Liver (tissue), 9 donors: ENCODE measurements around the gene RASGRF2. TPM values are rescaled to one million over a fixed set of nuclear protein-coding genes. Genes with fewer than 3 reads are reported as not detected.

Experiments
- DNase-seq: peaks from one replicate; pipeline ENCODE4 v3.0.0-alpha.2; 2017; ENCODE audit warnings: low spot score
- H3K27ac ChIP-seq, 2 donors: one replicate each; pipeline ENCODE4 v1.7.0; 2013; ENCODE audit warnings: inconsistent platforms in 2 of 2, low read length in 2 of 2, control low read depth in 1 of 2, low read depth in 1 of 2, mild to moderate bottlenecking in 1 of 2
- H3K27me3 ChIP-seq, 4 donors: one replicate each; pipeline versions ENCODE4 v1.6.1 to v1.7.0; 2013; ENCODE audit warnings: low read length in 3 of 4, inconsistent platforms in 1 of 4, mild to moderate bottlenecking in 1 of 4, moderate library complexity in 1 of 4; ENCODE audit not compliant: control insufficient read depth in 4 of 4, insufficient read depth in 4 of 4
- H3K36me3 ChIP-seq, 4 donors: one replicate each; pipeline versions ENCODE4 v1.6.1 to v1.7.0; 2013; ENCODE audit warnings: low read length in 3 of 4, mild to moderate bottlenecking in 3 of 4, low read depth in 1 of 4, moderate library complexity in 1 of 4; ENCODE audit not compliant: control insufficient read depth in 4 of 4, insufficient read depth in 3 of 4
- H3K4me1 ChIP-seq, 4 donors: one replicate each; pipeline versions ENCODE4 v1.6.1 to v1.7.0; 2013; ENCODE audit warnings: low read length in 3 of 4, mild to moderate bottlenecking in 3 of 4, moderate library complexity in 1 of 4; ENCODE audit not compliant: control insufficient read depth in 4 of 4, insufficient read depth in 4 of 4
- H3K4me3 ChIP-seq, 3 donors: one replicate each; pipeline versions ENCODE4 v1.6.1 to v1.7.0; 2013; ENCODE audit warnings: low read length in 3 of 3, control low read depth in 1 of 3, low read depth in 1 of 3, mild to moderate bottlenecking in 1 of 3
- H3K9ac ChIP-seq, 2 donors: one replicate each; pipeline ENCODE4 v1.7.0; 2013; ENCODE audit warnings: low read length in 2 of 2, mild to moderate bottlenecking in 2 of 2, moderate library complexity in 2 of 2, control low read depth in 1 of 2, low read depth in 1 of 2
- H3K9me3 ChIP-seq, 4 donors: one replicate each; pipeline versions ENCODE4 v1.6.1 to v1.7.0; 2013; ENCODE audit warnings: low read length in 3 of 4; ENCODE audit not compliant: control insufficient read depth in 4 of 4
- ATF3 ChIP-seq: IDR thresholded peaks from 2 replicates; pipeline ENCODE4 v1.6.1; 2016; ENCODE audit warnings: antibody characterized with exemption
- EGR1 ChIP-seq, 2 donors: IDR thresholded peaks; 2 replicates each; pipeline ENCODE4 v1.6.1; 2016 to 2018; ENCODE audit warnings: antibody characterized with exemption in 2 of 2, low read depth in 2 of 2
- FOXA1 ChIP-seq: IDR thresholded peaks from 2 replicates; pipeline ENCODE4 v1.6.1; 2016; ENCODE audit warnings: antibody characterized with exemption
- HNF4A ChIP-seq, 2 donors: conservative IDR thresholded peaks; 2 replicates each; pipeline ENCODE4 v1.6.1; 2016; ENCODE audit warnings: antibody characterized with exemption in 2 of 2, mild to moderate bottlenecking in 2 of 2
- JUND ChIP-seq, 2 donors: IDR thresholded peaks; 2 replicates each; pipeline ENCODE4 v1.6.1; 2016; ENCODE audit warnings: antibody characterized with exemption in 2 of 2
- NR2F2 ChIP-seq: IDR thresholded peaks from 2 replicates; pipeline ENCODE4 v1.6.1; 2016; ENCODE audit warnings: antibody characterized with exemption
- REST ChIP-seq: IDR thresholded peaks from 2 replicates; pipeline ENCODE4 v1.6.1; 2016; ENCODE audit warnings: antibody characterized with exemption, mild to moderate bottlenecking
- RXRA ChIP-seq, 2 donors: IDR thresholded peaks; 2 replicates each; pipeline ENCODE4 v1.6.1; 2017 to 2018; ENCODE audit warnings: antibody characterized with exemption in 2 of 2, mild to moderate bottlenecking in 1 of 2
- SP1 ChIP-seq: IDR thresholded peaks from 2 replicates; pipeline ENCODE4 v1.6.1; 2018; ENCODE audit warnings: antibody characterized with exemption, mild to moderate bottlenecking
- TAF1 ChIP-seq: conservative IDR thresholded peaks from 2 replicates; pipeline ENCODE4 v1.6.1; 2016; ENCODE audit warnings: antibody characterized with exemption, mild to moderate bottlenecking
- YY1 ChIP-seq: IDR thresholded peaks from 2 replicates; pipeline ENCODE4 v1.6.1; 2016; ENCODE audit warnings: antibody characterized with exemption, mild to moderate bottlenecking
- ZBTB33 ChIP-seq: IDR thresholded peaks from 2 replicates; pipeline ENCODE4 v1.6.1; 2016; ENCODE audit warnings: antibody characterized with exemption
- WGBS: extraction: QIAGEN DNeasy Blood & Tissue Kit; methylation state at CpG from one replicate; pipeline ENCODE4 v1.1.7; 2013; 5-methylcytosine and 5-hydroxymethylcytosine counted together
- polyA plus RNA-seq, 2 donors: library from polyadenylated mRNA; stranded (reverse) in 1 of 2; unstranded in 1 of 2; fragments of 200-250 nt in 1 of 2; fragments of >200 nt in 1 of 2; fragmentation: Nextera tagmentation in 1 of 2; extraction: Ambion mirVana in 1 of 2; gene quantifications; one replicate each; pipeline versions ENCODE4 v1.2.1 to v1.2.3, GENCODE V29; 2013 to 2015
- total RNA-seq, 2 donors: library from RNA; depleted of rRNA; stranded (reverse); fragments of >200 nt; gene quantifications; one replicate each; pipeline ENCODE4 v1.2.3, GENCODE V29; 2014
- TF ChIP-seq, protein P1 (sequence below): IDR thresholded peaks from 2 replicates; pipeline ENCODE4 v1.6.1; 2016; ENCODE audit warnings: antibody characterized with exemption
- donor health status: healthy.
- donor health status: healthy.
- donor health status: healthy.
- donor health status: healthy.
- donor health status: healthy.

RASGRF2 gene
- total and polyA plus RNA-seq, 4 donors, result 0.12 to 3.3 (median 0.23) TPM

- H3K9ac ChIP-seq, result no peak overlapping the region
- H3K4me1 ChIP-seq, result no peaks in the 10 kb centered on the region
- no peaks in the 10 kb centered on the region for H3K9me3 ChIP-seq
- no peaks in the 10 kb centered on the region for H3K27me3 ChIP-seq
- no peak for DNase-seq
- H3K27ac ChIP-seq, result no peak overlapping the region
- H3K36me3 ChIP-seq, result no peaks in the 10 kb centered on the region
- H3K4me3 ChIP-seq, result no peak overlapping the region
- WGBS, result 88% methylated on average over 3 of the region's 3 CpGs
- TF ChIP-seq HNF4A (conservative IDR thresholded peaks at IDR 0.05) (no peak), RXRA (IDR thresholded peaks at IDR 0.05) (no peak), ZBTB33 (no peak), FOXA1 (no peak), ATF3 (no peak), YY1 (no peak), JUND (IDR thresholded peaks at IDR 0.05) (no peak)
- TF ChIP-seq, protein P1, sequence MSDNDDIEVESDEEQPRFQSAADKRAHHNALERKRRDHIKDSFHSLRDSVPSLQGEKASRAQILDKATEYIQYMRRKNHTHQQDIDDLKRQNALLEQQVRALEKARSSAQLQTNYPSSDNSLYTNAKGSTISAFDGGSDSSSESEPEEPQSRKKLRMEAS, result no peak
Observed at GRCh38 chr5:80989883-80990282, 29.7 kb downstream of the RASGRF2 start.

DNA sequence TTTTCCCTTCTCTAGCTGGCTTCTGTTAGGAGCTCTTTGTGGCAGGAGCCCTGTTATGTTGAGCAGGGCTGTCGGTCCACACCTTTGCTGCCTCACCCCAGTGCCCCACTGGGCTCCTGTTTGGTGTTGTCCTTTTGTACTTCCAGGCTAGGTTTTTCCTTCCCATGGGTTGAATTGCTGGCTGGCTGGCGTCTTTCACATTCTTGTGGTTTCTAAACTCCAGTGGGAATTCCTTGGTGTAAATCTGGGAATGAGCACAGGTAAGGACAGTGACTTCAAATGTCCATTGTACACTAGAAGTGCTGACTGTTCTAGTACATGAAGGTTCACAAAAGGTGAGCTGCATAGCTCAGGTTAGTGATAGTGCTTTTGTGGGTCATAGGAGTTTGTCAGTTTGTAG lies 30.4 kb downstream of the RASGRF2 start:
- no peak overlapping the region for H3K4me3 ChIP-seq
- DNase-seq, result no peak
- no peaks in the 10 kb centered on the region for H3K4me1 ChIP-seq
- 90% methylated on average over 2 of the region's 2 CpGs for WGBS
- no peak overlapping the region for H3K27ac ChIP-seq
- TF ChIP-seq EGR1 (IDR thresholded peaks at IDR 0.05; ENCODE audit: low read depth in 2 of 2), result no peak
- TF ChIP-seq SP1, result no peak
- TF ChIP-seq RXRA (IDR thresholded peaks at IDR 0.05), result no peak
- TF ChIP-seq NR2F2, result no peak
- TF ChIP-seq ATF3, result no peak
- H3K9ac ChIP-seq, result no peak overlapping the region
- H3K36me3 ChIP-seq, result no peaks in the 10 kb centered on the region
- no peaks in the 10 kb centered on the region for H3K9me3 ChIP-seq
- H3K27me3 ChIP-seq, result no peaks in the 10 kb centered on the region

DNA sequence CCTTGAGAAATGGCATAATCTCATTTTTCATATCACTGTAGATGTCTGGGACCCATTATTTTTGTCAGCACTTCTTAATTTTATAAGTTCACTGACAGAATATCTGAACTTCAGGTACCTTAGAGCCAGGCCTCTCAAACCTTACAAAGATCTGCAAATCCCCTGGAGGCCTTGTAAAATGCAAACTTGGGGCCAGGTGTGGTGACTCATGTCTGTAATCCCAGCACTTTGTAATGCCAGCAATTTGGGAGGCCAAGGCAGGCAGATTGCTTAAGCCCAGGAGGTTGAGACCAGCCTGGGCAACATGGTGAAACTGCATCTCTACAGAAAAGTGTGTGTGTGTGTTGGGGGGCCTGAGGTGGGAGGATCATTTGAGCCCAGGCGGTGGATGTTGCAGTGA lies 30.8 kb downstream of the RASGRF2 start:
- H3K36me3 ChIP-seq, result no peaks in the 10 kb centered on the region
- no peak overlapping the region for H3K9ac ChIP-seq
- no peak overlapping the region for H3K4me3 ChIP-seq
- no peaks in the 10 kb centered on the region for H3K9me3 ChIP-seq
- no peaks in the 10 kb centered on the region for H3K27me3 ChIP-seq
- TF ChIP-seq TAF1 (no peak), HNF4A (conservative IDR thresholded peaks at IDR 0.05) (no peak), REST (no peak), RXRA (IDR thresholded peaks at IDR 0.05) (no peak)
- WGBS, result 92% methylated on average over 1 of the region's 1 CpG
- no peaks in the 10 kb centered on the region for H3K4me1 ChIP-seq
- no peak for DNase-seq
- no peak overlapping the region for H3K27ac ChIP-seq
